ENCODE measurements around the gene MRTFB.

Gene MRTFB

GRCh38 chr16:14087181-14087580, 16.1 kb downstream of the MRTFB start:
- Histone ChIP-seq H3K27ac (replicated peaks) (no peak overlapping the region), H3K4me3 (replicated peaks; ENCODE audit: insufficient read depth, low read length) (no peak overlapping the region)

DNA sequence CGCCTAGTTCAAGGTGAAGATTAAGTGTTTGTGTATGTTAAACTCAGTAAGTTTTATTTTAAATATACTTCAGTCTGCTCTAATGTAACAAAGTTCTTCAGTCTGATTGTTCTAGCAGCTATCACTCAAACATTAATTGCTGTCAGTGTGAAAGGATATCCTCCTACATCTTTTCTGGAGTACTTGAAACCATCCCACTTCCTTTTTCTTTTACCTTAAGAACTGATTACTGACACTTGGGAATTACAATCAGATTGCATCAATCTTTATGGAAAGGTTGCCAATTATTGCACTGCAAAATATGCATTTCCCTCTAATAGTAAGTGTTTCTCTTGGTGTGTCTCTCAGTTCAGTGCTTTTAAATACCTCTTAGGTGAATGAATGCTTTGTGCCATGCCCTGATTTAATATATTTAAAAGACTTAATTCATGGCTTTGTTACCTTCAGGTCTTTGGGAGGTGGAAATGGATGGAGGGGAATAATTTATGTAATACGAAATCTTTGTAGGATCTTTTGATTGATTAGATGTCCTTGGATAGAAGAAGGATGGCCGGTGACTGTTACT, 16.6 kb downstream of the MRTFB start:
- no peak overlapping the region for H3K4me3 ChIP-seq (replicated peaks; ENCODE audit: insufficient read depth, low read length)
- H3K27me3 ChIP-seq (ENCODE audit: insufficient read depth, poor library complexity, severe bottlenecking): no peaks in the 10 kb centered on the region
- DNase-seq (ENCODE audit: low read depth in 1 of 2, low spot score in 1 of 2): no peak
- TF ChIP-seq, protein P1, sequence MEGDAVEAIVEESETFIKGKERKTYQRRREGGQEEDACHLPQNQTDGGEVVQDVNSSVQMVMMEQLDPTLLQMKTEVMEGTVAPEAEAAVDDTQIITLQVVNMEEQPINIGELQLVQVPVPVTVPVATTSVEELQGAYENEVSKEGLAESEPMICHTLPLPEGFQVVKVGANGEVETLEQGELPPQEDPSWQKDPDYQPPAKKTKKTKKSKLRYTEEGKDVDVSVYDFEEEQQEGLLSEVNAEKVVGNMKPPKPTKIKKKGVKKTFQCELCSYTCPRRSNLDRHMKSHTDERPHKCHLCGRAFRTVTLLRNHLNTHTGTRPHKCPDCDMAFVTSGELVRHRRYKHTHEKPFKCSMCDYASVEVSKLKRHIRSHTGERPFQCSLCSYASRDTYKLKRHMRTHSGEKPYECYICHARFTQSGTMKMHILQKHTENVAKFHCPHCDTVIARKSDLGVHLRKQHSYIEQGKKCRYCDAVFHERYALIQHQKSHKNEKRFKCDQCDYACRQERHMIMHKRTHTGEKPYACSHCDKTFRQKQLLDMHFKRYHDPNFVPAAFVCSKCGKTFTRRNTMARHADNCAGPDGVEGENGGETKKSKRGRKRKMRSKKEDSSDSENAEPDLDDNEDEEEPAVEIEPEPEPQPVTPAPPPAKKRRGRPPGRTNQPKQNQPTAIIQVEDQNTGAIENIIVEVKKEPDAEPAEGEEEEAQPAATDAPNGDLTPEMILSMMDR (IDR thresholded peaks at IDR 0.05; ENCODE audit: insufficient read depth, low read length): no peak
- TF ChIP-seq SPI1 (IDR thresholded peaks at IDR 0.05; ENCODE audit: borderline replicate concordance, low read depth) (no peak), POLR2AphosphoS5 (IDR thresholded peaks at IDR 0.05; ENCODE audit: low read depth) (no peak)
- TF ChIP-seq, protein P2, sequence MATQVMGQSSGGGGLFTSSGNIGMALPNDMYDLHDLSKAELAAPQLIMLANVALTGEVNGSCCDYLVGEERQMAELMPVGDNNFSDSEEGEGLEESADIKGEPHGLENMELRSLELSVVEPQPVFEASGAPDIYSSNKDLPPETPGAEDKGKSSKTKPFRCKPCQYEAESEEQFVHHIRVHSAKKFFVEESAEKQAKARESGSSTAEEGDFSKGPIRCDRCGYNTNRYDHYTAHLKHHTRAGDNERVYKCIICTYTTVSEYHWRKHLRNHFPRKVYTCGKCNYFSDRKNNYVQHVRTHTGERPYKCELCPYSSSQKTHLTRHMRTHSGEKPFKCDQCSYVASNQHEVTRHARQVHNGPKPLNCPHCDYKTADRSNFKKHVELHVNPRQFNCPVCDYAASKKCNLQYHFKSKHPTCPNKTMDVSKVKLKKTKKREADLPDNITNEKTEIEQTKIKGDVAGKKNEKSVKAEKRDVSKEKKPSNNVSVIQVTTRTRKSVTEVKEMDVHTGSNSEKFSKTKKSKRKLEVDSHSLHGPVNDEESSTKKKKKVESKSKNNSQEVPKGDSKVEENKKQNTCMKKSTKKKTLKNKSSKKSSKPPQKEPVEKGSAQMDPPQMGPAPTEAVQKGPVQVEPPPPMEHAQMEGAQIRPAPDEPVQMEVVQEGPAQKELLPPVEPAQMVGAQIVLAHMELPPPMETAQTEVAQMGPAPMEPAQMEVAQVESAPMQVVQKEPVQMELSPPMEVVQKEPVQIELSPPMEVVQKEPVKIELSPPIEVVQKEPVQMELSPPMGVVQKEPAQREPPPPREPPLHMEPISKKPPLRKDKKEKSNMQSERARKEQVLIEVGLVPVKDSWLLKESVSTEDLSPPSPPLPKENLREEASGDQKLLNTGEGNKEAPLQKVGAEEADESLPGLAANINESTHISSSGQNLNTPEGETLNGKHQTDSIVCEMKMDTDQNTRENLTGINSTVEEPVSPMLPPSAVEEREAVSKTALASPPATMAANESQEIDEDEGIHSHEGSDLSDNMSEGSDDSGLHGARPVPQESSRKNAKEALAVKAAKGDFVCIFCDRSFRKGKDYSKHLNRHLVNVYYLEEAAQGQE (IDR thresholded peaks at IDR 0.05; ENCODE audit: insufficient replicate concordance, low read depth): no peak
- no peak overlapping the region for H3K27ac ChIP-seq (replicated peaks)

More at GRCh38 chr16:14087181-14087580, 16.1 kb downstream of the MRTFB start:
- TF ChIP-seq SPI1 (IDR thresholded peaks at IDR 0.05; ENCODE audit: borderline replicate concordance, low read depth): no peak
- TF ChIP-seq GABPA (IDR thresholded peaks at IDR 0.05; ENCODE audit: low read depth): no peak
- no peak for TF ChIP-seq POLR2AphosphoS5 (IDR thresholded peaks at IDR 0.05; ENCODE audit: low read depth)
- TF ChIP-seq, protein P2 (IDR thresholded peaks at IDR 0.05; ENCODE audit: insufficient replicate concordance, low read depth): no peak
- TF ChIP-seq, protein P1 (IDR thresholded peaks at IDR 0.05; ENCODE audit: insufficient read depth, low read length): no peak
- H3K27me3 ChIP-seq (ENCODE audit: insufficient read depth, poor library complexity, severe bottlenecking): no peaks in the 10 kb centered on the region
- no peak for DNase-seq (ENCODE audit: low read depth in 1 of 2, low spot score in 1 of 2)

DNA sequence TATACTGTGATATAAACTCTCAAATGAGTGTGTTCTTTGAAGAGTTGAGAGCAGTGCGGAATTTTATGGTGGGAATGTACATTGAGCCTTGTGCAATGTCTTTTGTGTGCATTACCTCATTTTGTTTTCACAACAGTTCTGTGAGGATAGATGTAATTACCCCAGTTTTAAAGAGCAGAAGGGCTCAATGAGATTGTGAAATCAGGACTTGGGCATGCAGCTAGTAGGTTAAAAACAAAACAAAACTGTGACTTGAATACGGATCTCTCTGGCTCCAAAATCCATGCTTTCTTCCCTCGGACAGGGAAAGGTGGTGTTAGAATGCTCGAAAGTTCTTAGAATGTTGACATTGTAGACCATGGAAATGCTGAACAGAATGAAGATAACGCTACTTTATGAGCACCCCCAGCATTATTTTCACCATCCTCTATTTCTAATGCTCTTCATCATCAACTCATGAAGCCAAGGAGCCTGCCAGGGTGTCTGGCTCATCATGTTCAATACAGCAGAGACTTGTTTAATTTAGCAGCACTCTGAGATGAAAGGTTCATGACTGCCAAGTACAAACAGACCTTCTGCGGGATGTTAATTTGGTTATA, 17.1 kb downstream of the MRTFB start:
- no peak overlapping the region for H3K27ac ChIP-seq (replicated peaks)
- no peak overlapping the region for H3K4me3 ChIP-seq (replicated peaks; ENCODE audit: insufficient read depth, low read length)
- H3K27me3 ChIP-seq (ENCODE audit: insufficient read depth, poor library complexity, severe bottlenecking): no peaks in the 10 kb centered on the region
- no peak for DNase-seq (ENCODE audit: low read depth in 1 of 2, low spot score in 1 of 2)
- TF ChIP-seq, protein P2 (IDR thresholded peaks at IDR 0.05; ENCODE audit: insufficient replicate concordance, low read depth): no peak

Measured in HL-60 (cell line).